Measurements from ENCODE around the gene CHKB.

DNA sequence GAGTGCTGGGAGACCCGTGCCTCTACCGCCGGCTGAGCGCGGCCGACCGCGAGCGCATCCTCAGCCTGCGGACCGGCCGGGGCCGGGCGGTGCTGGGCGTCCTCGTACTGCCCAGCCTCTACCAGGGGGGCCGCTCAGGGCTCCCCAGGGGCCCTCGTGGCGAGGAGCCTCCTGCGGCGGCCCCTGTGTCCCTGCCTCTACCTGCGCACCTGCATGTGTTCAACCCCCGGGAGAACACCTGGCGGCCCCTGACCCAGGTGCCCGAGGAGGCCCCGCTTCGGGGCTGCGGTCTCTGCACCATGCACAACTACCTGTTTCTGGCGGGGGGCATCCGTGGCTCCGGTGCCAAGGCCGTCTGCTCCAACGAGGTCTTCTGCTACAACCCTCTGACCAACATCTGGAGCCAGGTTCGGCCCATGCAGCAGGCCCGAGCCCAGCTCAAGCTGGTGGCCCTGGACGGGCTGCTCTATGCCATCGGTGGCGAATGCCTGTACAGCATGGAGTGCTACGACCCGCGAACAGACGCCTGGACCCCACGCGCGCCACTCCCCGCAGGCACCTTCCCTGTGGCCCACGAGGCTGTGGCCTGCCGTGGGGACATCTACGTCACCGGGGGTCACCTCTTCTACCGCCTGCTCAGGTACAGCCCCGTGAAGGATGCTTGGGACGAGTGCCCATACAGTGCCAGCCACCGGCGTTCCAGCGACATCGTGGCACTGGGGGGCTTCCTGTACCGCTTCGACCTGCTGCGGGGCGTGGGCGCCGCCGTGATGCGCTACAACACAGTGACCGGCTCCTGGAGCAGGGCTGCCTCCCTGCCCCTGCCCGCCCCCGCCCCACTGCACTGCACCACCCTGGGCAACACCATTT is 33.5 kb downstream of the CHKB start:
- TF ChIP-seq EZH2 (IDR thresholded peaks at IDR 0.05; ENCODE audit: insufficient read depth, low read length), result peak; percentile 19
- TF ChIP-seq, protein P1, sequence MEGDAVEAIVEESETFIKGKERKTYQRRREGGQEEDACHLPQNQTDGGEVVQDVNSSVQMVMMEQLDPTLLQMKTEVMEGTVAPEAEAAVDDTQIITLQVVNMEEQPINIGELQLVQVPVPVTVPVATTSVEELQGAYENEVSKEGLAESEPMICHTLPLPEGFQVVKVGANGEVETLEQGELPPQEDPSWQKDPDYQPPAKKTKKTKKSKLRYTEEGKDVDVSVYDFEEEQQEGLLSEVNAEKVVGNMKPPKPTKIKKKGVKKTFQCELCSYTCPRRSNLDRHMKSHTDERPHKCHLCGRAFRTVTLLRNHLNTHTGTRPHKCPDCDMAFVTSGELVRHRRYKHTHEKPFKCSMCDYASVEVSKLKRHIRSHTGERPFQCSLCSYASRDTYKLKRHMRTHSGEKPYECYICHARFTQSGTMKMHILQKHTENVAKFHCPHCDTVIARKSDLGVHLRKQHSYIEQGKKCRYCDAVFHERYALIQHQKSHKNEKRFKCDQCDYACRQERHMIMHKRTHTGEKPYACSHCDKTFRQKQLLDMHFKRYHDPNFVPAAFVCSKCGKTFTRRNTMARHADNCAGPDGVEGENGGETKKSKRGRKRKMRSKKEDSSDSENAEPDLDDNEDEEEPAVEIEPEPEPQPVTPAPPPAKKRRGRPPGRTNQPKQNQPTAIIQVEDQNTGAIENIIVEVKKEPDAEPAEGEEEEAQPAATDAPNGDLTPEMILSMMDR (IDR thresholded peaks at IDR 0.05; ENCODE audit: insufficient read depth, low read depth, low read length), result no peak
